ENCODE measurements around the gene EXOSC2.
A peak's percentile ranks its signal among the peaks of the same experiment; 100 is the strongest.
"Not testable (repeated sequence)": the region's sequence is repeated elsewhere in the genome, so short reads cannot be mapped to it uniquely, and the experiment has no call there.

The EXOSC2 gene

DNA sequence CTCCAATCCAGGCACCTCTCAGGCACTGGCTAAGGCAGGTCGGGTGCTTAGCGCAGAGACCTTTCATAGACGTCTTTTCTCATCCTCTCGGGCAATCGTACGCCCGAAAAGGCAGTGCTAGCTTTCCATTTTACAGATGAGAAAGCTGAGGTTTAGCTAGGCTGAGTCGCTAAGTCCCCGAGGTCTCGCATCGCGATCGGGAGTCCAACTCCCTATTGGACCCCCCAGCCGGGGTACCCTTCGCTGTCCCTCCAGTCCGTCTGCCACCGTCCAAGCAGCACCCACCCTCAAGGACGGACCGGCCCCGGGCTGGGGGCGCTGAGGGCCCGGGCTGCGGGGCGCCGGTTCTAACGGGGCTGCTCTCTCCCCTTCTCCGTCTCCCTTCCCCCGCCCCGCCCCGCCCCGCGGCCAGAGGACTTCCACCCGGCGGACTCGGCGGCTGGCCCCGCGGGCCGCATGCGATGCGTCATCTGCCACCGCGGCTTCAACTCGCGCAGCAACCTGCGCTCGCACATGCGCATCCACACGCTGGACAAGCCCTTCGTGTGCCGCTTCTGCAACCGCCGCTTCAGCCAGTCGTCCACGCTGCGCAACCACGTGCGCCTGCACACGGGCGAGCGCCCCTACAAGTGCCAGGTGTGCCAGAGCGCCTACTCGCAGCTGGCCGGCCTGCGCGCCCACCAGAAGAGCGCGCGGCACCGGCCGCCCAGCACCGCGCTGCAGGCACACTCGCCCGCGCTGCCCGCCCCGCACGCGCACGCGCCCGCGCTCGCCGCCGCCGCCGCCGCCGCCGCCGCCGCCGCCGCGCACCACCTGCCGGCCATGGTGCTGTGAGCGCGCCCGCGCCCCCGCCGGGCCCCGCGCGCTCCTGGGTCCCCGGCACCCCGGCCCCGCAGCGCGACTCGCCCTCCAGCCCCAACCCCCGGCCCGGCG is 12.5 kb upstream of the EXOSC2 start:
- H3K27ac Mint-ChIP-seq, result no peak overlapping the region
- H3K4me1 Mint-ChIP-seq, result peaks cover 6% of the 10 kb centered on the region
- H3K4me3 Mint-ChIP-seq, result peak overlapping the region; percentile 17
- H3K9me3 Mint-ChIP-seq, result no peaks in the 10 kb centered on the region
- DNase-seq, result peak; percentile 72
- ATAC-seq, result peak; percentile 59
- peaks cover 27% of the 10 kb centered on the region for H3K27me3 Mint-ChIP-seq
- H3K36me3 Mint-ChIP-seq (ENCODE audit: low read depth), result no peaks in the 10 kb centered on the region

DNA sequence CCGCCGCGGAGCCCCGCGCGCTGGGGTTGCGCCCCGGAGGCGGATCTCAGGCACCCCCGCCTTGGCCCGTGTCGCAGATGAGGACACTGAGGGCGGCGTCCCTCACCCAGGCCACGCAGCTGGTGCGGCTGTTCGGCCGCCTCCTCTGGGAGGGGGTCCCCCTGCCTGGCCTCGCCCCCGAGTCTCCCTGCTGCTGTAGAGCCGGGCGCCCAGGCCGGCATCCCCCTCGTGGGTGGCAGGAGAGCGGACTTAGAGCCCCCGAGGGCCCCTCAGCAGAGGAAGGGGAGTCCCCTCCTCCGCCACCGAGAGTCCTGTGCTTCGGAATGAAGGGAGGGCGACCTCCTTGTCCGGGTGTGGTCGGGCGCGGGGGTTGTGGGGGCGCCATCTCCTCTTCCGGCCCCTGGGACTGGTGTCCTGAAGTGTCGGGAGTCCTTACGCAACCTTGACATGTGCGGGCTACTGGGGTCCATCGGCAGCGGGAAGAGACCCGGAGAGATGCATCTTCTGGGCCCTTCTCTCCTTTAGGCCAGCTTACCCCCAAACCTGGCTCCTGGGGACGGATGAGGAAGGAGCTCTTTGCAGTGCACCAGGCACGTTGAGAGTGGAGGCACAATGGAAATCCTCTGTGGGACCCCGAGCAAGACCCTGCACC is 11.7 kb upstream of the EXOSC2 start:
- peak; percentile 38 for ATAC-seq
- Mint-ChIP-seq H3K4me3 (peak overlapping the region; percentile 79), H3K27me3 (peaks cover 26% of the 10 kb centered on the region), H3K27ac (peak overlapping the region; percentile 31), H3K36me3 (ENCODE audit: low read depth) (no peaks in the 10 kb centered on the region), H3K9me3 (no peaks in the 10 kb centered on the region), H3K4me1 (peaks cover 6% of the 10 kb centered on the region)
- peak; percentile 30 for DNase-seq

DNA sequence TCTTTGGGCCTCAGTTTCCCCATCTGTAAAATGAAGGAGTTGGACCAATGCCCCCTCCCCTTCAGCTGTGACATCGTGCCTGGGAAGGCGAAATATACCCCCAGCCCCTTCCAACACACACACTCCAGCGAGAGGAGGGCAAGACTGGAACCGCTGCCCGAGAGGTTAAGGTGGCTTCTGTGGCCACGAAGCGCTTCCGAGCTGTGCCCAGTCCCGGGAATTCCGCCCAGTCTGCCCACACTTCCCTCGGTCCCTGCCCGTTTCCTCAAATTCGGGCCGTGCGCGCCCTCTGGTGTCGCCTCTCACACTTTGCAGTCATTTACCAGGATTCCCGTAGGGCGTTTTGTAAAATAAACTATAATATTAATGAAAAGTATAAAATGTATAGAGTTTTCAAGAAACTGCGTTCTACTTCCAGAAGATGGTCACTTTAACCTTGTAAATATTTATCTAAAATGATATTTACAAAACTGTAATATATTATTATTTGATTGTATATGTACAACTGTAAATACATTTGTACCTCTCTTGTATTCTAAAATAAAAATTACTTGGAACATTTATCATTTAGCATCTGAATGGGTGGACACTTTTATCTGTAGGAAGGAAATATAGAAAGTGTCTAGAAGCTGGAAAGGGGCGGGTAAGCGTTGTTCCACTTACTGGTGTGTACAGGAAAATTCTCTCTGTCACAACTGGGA is 11.0 kb upstream of the EXOSC2 start:
- peak overlapping the region; percentile 28 for H3K27ac Mint-ChIP-seq
- DNase-seq (peak; percentile 70), ATAC-seq (no peak)
- no peaks in the 10 kb centered on the region for H3K36me3 Mint-ChIP-seq (ENCODE audit: low read depth)
- no peaks in the 10 kb centered on the region for H3K9me3 Mint-ChIP-seq
- peaks cover 6% of the 10 kb centered on the region for H3K4me1 Mint-ChIP-seq
- H3K27me3 Mint-ChIP-seq, result peaks cover 24% of the 10 kb centered on the region
- peak overlapping the region; percentile 79 for H3K4me3 Mint-ChIP-seq

DNA sequence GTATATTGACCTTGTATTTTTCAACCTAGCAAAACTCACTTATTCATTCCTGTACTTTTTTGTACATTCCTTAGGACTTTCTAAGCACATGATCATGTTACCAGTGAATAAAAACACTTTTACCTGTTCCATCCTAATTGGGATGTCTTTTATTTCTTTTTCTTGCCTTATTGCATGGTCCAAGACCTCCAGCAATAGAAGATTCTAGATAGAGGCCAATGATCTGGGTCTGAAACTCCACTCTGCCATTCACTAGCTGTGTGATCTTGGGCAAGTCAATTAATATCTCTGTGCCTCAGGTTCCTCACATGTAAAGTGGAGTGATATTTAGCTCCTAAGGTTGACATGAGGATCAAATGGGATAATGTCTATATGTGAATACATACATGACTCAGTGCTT is 8.5 kb upstream of the EXOSC2 start:
- Mint-ChIP-seq H3K9me3 (no peaks in the 10 kb centered on the region), H3K4me1 (peaks cover 6% of the 10 kb centered on the region), H3K4me3 (no peak overlapping the region), H3K27me3 (peaks cover 14% of the 10 kb centered on the region), H3K27ac (no peak overlapping the region), H3K36me3 (ENCODE audit: low read depth) (no peaks in the 10 kb centered on the region)
- DNase-seq, result no peak
- ATAC-seq, result no peak

DNA sequence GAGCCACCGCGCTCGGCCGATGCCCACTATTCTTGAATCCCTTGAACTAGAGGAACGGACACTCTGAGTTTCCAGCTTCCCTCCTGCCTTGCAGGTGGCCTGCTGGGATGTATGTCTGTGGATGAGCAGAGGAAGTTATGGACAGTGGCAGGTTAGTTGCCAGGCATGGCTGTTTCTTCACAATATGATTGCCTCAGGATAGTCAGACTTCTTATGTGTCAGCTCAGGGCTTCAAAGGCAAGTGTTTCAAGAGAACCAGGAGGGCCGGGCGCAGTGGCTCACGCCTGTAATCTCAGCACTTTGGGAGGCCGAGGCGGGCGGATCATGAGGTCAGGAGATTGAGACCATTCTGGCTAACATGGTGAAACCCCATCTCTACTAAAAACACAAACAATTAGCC is 7.6 kb upstream of the EXOSC2 start:
- H3K4me3 Mint-ChIP-seq; H3K27ac Mint-ChIP-seq; DNase-seq; ATAC-seq; H3K4me1 Mint-ChIP-seq; H3K36me3 Mint-ChIP-seq (ENCODE audit: low read depth); H3K9me3 Mint-ChIP-seq: not testable (repeated sequence)
- H3K27me3 Mint-ChIP-seq, result peaks cover 14% of the 10 kb centered on the region

DNA sequence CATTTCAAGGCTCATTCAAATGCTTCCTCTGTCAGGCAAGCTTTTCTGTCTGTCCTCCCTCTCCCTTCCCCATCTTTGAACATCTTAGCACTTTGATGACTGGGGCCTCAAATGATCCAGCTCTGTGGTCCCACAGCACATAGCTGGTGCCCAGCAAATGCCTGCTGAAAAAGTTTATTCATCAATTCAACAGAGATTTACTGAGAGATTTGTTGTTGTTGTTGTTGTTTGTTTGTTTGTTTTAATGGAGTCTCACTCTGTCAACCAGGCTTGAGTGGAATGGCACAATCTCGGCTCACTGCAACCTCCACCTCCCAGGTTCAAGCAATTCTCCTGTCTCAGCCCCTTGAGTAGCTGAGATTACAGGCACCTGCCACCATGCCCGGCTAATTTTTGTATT is 6.0 kb upstream of the EXOSC2 start:
- peaks cover 2% of the 10 kb centered on the region for H3K4me1 Mint-ChIP-seq
- no peaks in the 10 kb centered on the region for H3K9me3 Mint-ChIP-seq
- ATAC-seq (no peak), DNase-seq (no peak)
- H3K36me3 Mint-ChIP-seq (ENCODE audit: low read depth), result no peaks in the 10 kb centered on the region
- no peak overlapping the region for H3K4me3 Mint-ChIP-seq
- H3K27me3 Mint-ChIP-seq, result peaks cover 10% of the 10 kb centered on the region
- no peak overlapping the region for H3K27ac Mint-ChIP-seq

DNA sequence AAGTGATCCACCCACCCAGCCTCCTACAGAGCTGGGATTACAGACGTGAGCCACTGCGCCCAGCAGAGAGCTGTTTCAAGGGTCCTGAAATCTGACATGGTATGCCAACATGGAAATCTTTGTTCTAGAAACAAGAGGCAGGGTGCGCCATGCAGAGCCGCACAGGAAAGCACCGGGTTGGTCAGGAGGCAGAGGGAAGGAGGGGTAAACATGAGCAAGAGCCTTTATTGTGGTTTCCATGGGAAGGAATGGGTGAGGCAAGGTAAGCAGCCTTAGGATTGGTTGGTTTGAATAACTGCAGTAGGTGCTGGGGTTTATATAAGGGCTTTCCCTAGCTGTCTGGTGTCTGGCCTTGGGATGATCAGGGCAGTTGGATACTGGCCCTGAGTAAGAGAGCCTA is 5.5 kb upstream of the EXOSC2 start:
- H3K4me1 Mint-ChIP-seq, result peaks cover 6% of the 10 kb centered on the region
- H3K27me3 Mint-ChIP-seq, result peaks cover 10% of the 10 kb centered on the region
- H3K36me3 Mint-ChIP-seq (ENCODE audit: low read depth), result peaks cover 2% of the 10 kb centered on the region
- no peak overlapping the region for H3K27ac Mint-ChIP-seq
- no peaks in the 10 kb centered on the region for H3K9me3 Mint-ChIP-seq
- no peak for ATAC-seq
- no peak overlapping the region for H3K4me3 Mint-ChIP-seq
- DNase-seq, result no peak

DNA sequence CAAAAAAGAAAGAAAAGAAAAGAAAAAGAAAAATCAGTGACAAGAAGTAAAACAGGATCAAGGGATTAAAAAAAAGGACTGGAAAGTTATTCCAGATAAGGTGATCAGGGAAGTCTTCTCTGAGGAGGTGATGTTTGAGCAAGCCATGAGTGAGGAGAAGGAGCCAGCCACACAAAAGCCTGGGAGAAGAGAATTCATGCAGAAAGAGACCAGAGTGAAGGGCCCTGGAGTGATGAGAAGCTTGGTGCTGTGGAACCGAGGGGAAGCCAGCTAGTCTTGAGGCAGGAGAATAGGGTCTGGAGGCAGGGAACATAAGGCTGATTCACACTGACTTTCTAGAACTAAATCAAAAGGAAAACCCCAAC is 4.0 kb upstream of the EXOSC2 start:
- Mint-ChIP-seq H3K36me3 (ENCODE audit: low read depth) (peaks cover 6% of the 10 kb centered on the region), H3K9me3 (no peaks in the 10 kb centered on the region), H3K27ac (no peak overlapping the region), H3K27me3 (peaks cover 10% of the 10 kb centered on the region), H3K4me1 (peaks cover 10% of the 10 kb centered on the region), H3K4me3 (no peak overlapping the region)
- DNase-seq, result no peak
- ATAC-seq, result no peak

DNA sequence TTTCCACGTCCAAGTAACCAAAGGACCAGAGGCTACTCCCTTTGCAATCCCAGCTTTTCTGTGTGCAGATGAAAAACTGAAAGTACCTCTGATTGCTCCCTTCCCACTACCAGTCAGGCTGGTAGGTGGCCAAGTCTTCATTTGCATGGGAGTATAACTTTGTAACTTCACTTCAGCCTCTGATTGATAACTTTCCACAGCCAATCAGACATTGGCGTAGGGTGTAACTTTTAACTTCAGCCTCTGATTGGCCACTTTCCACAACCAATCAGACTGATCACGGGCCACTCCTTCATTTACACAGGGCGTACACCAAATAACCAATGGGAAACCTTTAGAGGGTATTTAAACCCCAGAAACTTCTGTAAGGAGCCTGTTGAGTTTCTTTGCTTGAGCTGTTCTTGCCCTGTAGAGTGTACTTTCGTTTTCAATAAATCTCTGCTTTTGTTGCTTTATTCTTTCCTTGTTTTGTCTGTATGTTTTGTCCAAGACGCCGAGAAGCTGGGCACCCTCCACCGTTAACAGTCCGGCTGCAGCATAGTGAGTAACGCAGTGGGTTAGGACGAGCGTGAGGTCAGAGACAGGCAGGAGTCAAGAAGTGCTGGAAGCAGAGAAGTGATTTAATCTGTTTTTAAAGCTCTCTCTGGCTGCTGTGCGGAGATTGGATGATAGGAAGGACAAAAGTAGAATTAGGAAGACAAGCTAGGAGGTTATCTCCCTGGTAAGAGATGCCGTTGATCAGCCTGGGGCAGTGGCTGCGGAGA is 3.5 kb upstream of the EXOSC2 start:
- Mint-ChIP-seq H3K27ac (no peak overlapping the region), H3K4me3 (no peak overlapping the region), H3K36me3 (ENCODE audit: low read depth) (peaks cover 10% of the 10 kb centered on the region), H3K4me1 (peaks cover 14% of the 10 kb centered on the region), H3K27me3 (peaks cover 8% of the 10 kb centered on the region), H3K9me3 (no peaks in the 10 kb centered on the region)
- DNase-seq, result no peak
- no peak for ATAC-seq

DNA sequence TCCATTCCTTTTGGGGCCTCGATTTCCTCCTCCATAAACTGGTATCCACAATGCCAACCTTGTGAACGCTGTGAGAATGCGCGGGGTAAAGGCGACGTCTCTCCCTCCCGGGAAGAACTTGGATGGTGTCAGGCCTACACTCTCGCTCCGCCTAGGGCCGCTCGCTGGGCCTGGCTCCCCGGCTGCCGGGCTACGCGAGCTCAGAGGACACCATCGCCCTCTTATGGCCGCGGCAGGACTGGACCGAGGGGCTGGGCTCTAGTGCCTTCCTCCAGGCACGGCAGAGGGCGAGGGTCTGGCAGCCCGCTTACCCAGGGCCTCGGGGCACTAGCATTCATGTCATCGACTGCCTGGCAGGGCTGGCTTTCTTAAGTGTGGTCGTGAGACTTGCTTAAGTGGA is 1.3 kb upstream of the EXOSC2 start:
- peaks cover 30% of the 10 kb centered on the region for H3K36me3 Mint-ChIP-seq (ENCODE audit: low read depth)
- no peak for ATAC-seq
- H3K9me3 Mint-ChIP-seq, result no peaks in the 10 kb centered on the region
- peaks cover 35% of the 10 kb centered on the region for H3K4me1 Mint-ChIP-seq
- H3K4me3 Mint-ChIP-seq, result peak overlapping the region; percentile 98
- DNase-seq, result peak; percentile 35
- no peak overlapping the region for H3K27ac Mint-ChIP-seq
- H3K27me3 Mint-ChIP-seq, result peaks cover 8% of the 10 kb centered on the region

DNA sequence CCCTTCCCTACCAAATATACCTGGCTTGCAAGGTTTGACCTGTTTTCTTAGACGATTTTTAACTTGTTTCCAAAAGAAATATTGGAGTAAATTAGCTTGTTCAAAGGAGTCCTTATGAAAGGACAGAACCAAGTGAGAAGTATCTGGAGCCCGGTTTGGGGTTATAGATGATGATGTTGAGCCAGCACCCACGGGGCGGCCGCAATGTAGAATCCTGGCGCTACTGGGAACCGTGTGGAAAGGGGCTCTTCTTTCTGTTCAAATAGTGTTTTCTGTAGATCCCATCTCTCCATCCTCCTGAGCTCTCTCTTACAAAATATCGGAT is 517 bp upstream of the EXOSC2 start:
- Mint-ChIP-seq H3K9me3 (no peaks in the 10 kb centered on the region), H3K27ac (peak overlapping the region; percentile 96), H3K4me3 (peak overlapping the region; percentile 98), H3K27me3 (peaks cover 8% of the 10 kb centered on the region), H3K4me1 (peaks cover 38% of the 10 kb centered on the region), H3K36me3 (ENCODE audit: low read depth) (peaks cover 36% of the 10 kb centered on the region)
- no peak for DNase-seq
- ATAC-seq, result no peak

DNA sequence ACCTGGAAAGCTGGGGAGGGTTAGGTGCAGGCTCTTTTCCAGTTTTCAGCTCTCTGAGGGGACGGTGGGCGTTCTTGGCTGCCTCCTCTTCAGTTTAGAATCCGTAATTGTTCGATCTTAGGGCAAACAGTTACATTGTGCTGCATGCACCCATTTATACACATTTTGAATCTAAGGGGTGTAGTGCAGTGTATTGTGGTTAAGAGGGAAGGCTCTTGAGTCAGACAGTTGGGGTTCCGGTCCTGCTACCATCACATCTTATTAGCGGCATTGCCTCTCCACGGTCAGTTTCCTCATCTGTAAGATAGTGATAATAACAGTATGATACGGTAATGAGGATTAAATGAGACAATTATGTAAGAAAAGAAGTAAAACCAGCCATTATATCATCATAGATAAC is 625 bp downstream of the EXOSC2 start:
- DNase-seq (no peak), ATAC-seq (peak; percentile 20)
- peaks cover 8% of the 10 kb centered on the region for H3K27me3 Mint-ChIP-seq
- H3K4me1 Mint-ChIP-seq, result peaks cover 48% of the 10 kb centered on the region
- no peaks in the 10 kb centered on the region for H3K9me3 Mint-ChIP-seq
- H3K4me3 Mint-ChIP-seq, result peak overlapping the region; percentile 98
- H3K36me3 Mint-ChIP-seq (ENCODE audit: low read depth), result peaks cover 48% of the 10 kb centered on the region
- peak overlapping the region; percentile 96 for H3K27ac Mint-ChIP-seq

DNA sequence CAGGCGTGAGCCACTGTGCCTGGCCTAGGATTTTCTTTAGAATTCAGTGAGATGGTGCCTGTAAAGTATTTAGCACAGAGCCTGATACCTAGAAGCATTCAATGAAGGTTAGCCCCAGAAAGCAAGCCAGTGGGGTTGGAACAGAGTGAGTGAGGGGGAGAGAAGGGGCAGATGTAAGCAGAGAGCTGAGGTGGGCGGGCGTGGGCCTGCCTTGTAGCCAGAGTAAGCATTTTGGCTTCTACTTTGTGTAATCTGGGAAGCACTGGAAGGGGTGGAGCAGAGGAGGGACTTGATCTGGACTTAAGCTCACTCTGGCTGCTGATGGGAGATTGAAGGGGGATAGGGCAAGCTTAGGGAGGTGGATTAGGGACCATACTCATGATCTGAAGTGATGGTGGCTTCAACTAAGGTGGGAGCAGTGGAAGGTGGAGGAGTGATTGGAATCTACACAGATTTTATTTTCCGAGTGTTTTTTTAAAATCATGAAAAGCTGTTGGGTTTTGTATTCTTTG is 2.6 kb downstream of the EXOSC2 start:
- ATAC-seq (no peak), DNase-seq (no peak)
- Mint-ChIP-seq H3K27ac (peak overlapping the region; percentile 11), H3K9me3 (no peaks in the 10 kb centered on the region), H3K36me3 (ENCODE audit: low read depth) (peaks cover 58% of the 10 kb centered on the region), H3K27me3 (peaks cover 2% of the 10 kb centered on the region), H3K4me3 (peak overlapping the region; percentile 98), H3K4me1 (peaks cover 48% of the 10 kb centered on the region)

DNA sequence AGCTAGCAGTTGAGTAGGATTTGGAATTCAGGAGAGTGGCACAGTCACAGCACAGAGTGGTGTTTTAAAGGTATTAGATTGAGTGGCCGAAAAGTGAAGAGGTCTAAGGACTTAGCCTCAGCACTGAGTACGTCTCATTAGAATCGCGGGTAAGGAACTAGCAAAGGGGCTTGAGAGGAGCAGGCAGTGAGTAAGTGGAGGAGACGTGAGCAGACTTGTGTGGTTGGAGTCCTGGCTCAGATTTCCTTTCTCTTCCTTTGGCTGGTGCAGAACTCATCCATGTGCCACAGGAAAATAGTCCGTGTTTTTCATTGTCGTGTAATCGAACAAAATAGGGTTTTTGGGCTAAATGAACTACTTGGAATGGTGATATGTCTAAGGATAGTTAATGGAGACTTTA is 3.4 kb downstream of the EXOSC2 start:
- no peak overlapping the region for H3K4me3 Mint-ChIP-seq

More for the DNA sequence above, 3.4 kb downstream of the EXOSC2 start:
- ATAC-seq, result no peak
- Mint-ChIP-seq H3K27me3 (no peaks in the 10 kb centered on the region), H3K4me1 (peaks cover 48% of the 10 kb centered on the region), H3K36me3 (ENCODE audit: low read depth) (peaks cover 62% of the 10 kb centered on the region), H3K27ac (peak overlapping the region; percentile 11), H3K9me3 (no peaks in the 10 kb centered on the region)
- no peak for DNase-seq
